ENCODE results near the gene RPS6KA3.
"Not testable (repeated sequence)": the region's sequence is repeated elsewhere in the genome, so short reads cannot be mapped to it uniquely, and the experiment has no call there.

RPS6KA3 gene

GRCh38 chrX:20217271-20217670, 49.4 kb downstream of the RPS6KA3 start:
- no peak for DNase-seq

- DNase-seq = no peak
These were observed 51.1 kb downstream of the RPS6KA3 start for GRCh38 chrX:20215565-20215964.

- DNase-seq = no peak
These were observed 54.1 kb downstream of the RPS6KA3 start for GRCh38 chrX:20212486-20213089.

- DNase-seq = no peak
These were observed 55.4 kb downstream of the RPS6KA3 start for GRCh38 chrX:20211261-20211786.

GRCh38 chrX:20205927-20206708, 60.6 kb downstream of the RPS6KA3 start:
- no peak for DNase-seq

- no peak for DNase-seq
These were observed 62.4 kb downstream of the RPS6KA3 start for GRCh38 chrX:20204351-20204750.

GRCh38 chrX:20197641-20198210, 69.0 kb downstream of the RPS6KA3 start:
- no peak for DNase-seq

GRCh38 chrX:20189171-20189570, 77.5 kb downstream of the RPS6KA3 start:
- no peak for DNase-seq

GRCh38 chrX:20181598-20182329, 84.9 kb downstream of the RPS6KA3 start:
- no peak for DNase-seq

GRCh38 chrX:20177093-20177492, 89.6 kb downstream of the RPS6KA3 start:
- no peak for DNase-seq

GRCh38 chrX:20173856-20174255, 92.9 kb downstream of the RPS6KA3 start:
- DNase-seq = no peak

GRCh38 chrX:20173313-20173712, 93.4 kb downstream of the RPS6KA3 start:
- no peak for DNase-seq

- DNase-seq = no peak
These were observed 94.8 kb downstream of the RPS6KA3 start for GRCh38 chrX:20171887-20172286.

GRCh38 chrX:20162516-20162915, 104.2 kb downstream of the RPS6KA3 start:
- not testable (repeated sequence) for DNase-seq

- no peak for DNase-seq
These were observed 106.8 kb downstream of the RPS6KA3 start for GRCh38 chrX:20159797-20160385.

GRCh38 chrX:20151689-20152088, 115.0 kb downstream of the RPS6KA3 start:
- DNase-seq = no peak

- DNase-seq = no peak
These were observed 117.4 kb downstream of the RPS6KA3 start for GRCh38 chrX:20149326-20149725.

GRCh38 chrX:20147561-20147960, 119.1 kb downstream of the RPS6KA3 start:
- DNase-seq = no peak

GRCh38 chrX:20144491-20144890, 122.2 kb downstream of the RPS6KA3 start:
- DNase-seq = no peak

GRCh38 chrX:20143561-20143960, 123.1 kb downstream of the RPS6KA3 start:
- no peak for DNase-seq

- DNase-seq = no peak
These were observed 123.6 kb downstream of the RPS6KA3 start for GRCh38 chrX:20143111-20143510.

GRCh38 chrX:20141281-20142220, 125.2 kb downstream of the RPS6KA3 start, which contains the start of gene EIF1AX:
TSS of gene EIF1AX (minus strand) at chrX:20141838. CDS start at chrX:20141640, 198 bp downstream.
- DNase-seq = peak; percentile 94

Measured in stimulated activated CD8-positive, alpha-beta memory T cell treated with anti-CD3 and anti-CD28 coated beads, Interleukin-4, amount 100 ng/mL, for 48 hours (primary cell).